HUES6 (cell line): ENCODE measurements around the gene MEI1.

Experiments used
- H3K27ac ChIP-seq: 2 replicates; pipeline ENCODE4 v1.7.0; 2013; ENCODE audit warnings: low read depth, mild to moderate bottlenecking, low read length, inconsistent platforms
- H3K27me3 ChIP-seq: 2 replicates; pipeline ENCODE4 v1.6.1; 2013; ENCODE audit warnings: low read length; ENCODE audit not compliant: control insufficient read depth, insufficient read depth
- H3K36me3 ChIP-seq: 2 replicates; pipeline ENCODE4 v1.6.1; 2013; ENCODE audit warnings: low read length; ENCODE audit not compliant: control insufficient read depth, insufficient read depth
- H3K4me1 ChIP-seq: 2 replicates; pipeline ENCODE4 v1.6.1; 2013; ENCODE audit warnings: low read length; ENCODE audit not compliant: control insufficient read depth, insufficient read depth
- H3K4me3 ChIP-seq: 2 replicates; pipeline ENCODE4 v1.5.1; 2013; ENCODE audit warnings: low read depth, low read length
- H3K9ac ChIP-seq: one replicate; pipeline ENCODE4 v1.6.1; 2013; ENCODE audit warnings: mild to moderate bottlenecking, low read length
- H3K9me3 ChIP-seq: 2 replicates; pipeline ENCODE4 v1.6.1; 2013; ENCODE audit warnings: low read depth, low read length; ENCODE audit not compliant: control insufficient read depth, insufficient read depth

The MEI1 gene

GRCh38 chr22:41699264-41700107, at the start of gene MEI1:
MEI1 (plus strand) TSS chr22:41699503; CDS start chr22:41699539, 36 bp downstream.
- H3K9ac ChIP-seq: no peak within 1 kb of the TSS
- H3K9me3 ChIP-seq: no peaks in the 10 kb centered on the region
- H3K4me1 ChIP-seq: peaks cover 13% of the 10 kb centered on the region
- no peak within 1 kb of the TSS for H3K27ac ChIP-seq
- H3K27me3 ChIP-seq: no peaks in the 10 kb centered on the region
- peaks cover 3% of the 10 kb centered on the region; the same call in 1 of the 2 replicates for H3K36me3 ChIP-seq
- no peak within 1 kb of the TSS for H3K4me3 ChIP-seq

DNA sequence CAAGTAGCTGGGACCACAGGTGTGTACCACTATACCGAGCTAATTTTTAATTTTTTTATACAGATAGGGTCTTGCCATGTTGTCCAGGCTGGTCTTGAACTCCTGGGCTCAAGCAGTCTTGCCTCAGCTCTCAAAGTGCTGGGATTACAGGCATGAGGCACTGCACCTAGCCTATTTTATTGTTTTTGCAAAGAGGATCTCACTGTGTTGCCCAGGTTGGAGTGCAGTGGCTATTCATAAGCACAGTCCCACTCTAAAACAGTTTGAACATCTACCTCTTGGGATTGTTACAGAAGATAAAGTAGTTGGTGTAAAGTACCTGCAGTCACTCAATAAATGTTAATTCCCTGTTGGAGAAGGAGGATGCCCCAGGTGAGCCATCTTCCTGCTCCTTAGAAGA, 49.1 kb upstream of the MEI1 start:
- peaks cover 98% of the 10 kb centered on the region for H3K36me3 ChIP-seq

GRCh38 chr22:41650821-41651220, 48.5 kb upstream of the MEI1 start:
- H3K27ac ChIP-seq: no peak overlapping the region

More for the DNA sequence above, 49.1 kb upstream of the MEI1 start:
- Histone ChIP-seq H3K4me1 (no peaks in the 10 kb centered on the region), H3K4me3 (no peak overlapping the region), H3K9ac (no peak overlapping the region), H3K27me3 (no peaks in the 10 kb centered on the region), H3K9me3 (no peaks in the 10 kb centered on the region), H3K27ac (no peak overlapping the region)

GRCh38 chr22:41654322-41654721, 45.0 kb upstream of the MEI1 start:
- no peaks in the 10 kb centered on the region for H3K4me1 ChIP-seq
- no peak overlapping the region for H3K27ac ChIP-seq
- H3K36me3 ChIP-seq: peaks cover 97% of the 10 kb centered on the region
- no peaks in the 10 kb centered on the region for H3K9me3 ChIP-seq
- no peaks in the 10 kb centered on the region for H3K27me3 ChIP-seq
- H3K4me3 ChIP-seq: no peak overlapping the region
- no peak overlapping the region for H3K9ac ChIP-seq

More at GRCh38 chr22:41650821-41651220, 48.5 kb upstream of the MEI1 start:
- H3K9ac ChIP-seq: no peak overlapping the region
- no peaks in the 10 kb centered on the region for H3K4me1 ChIP-seq
- H3K27me3 ChIP-seq: no peaks in the 10 kb centered on the region
- peaks cover 98% of the 10 kb centered on the region for H3K36me3 ChIP-seq
- H3K4me3 ChIP-seq: no peak overlapping the region
- no peaks in the 10 kb centered on the region for H3K9me3 ChIP-seq

GRCh38 chr22:41656556-41656955, 42.7 kb upstream of the MEI1 start:
- H3K27me3 ChIP-seq: no peaks in the 10 kb centered on the region

GRCh38 chr22:41657709-41658108, 41.6 kb upstream of the MEI1 start:
- no peak overlapping the region for H3K4me3 ChIP-seq
- no peaks in the 10 kb centered on the region for H3K9me3 ChIP-seq
- peaks cover 99% of the 10 kb centered on the region for H3K36me3 ChIP-seq
- no peak overlapping the region for H3K27ac ChIP-seq
- H3K4me1 ChIP-seq: no peaks in the 10 kb centered on the region
- no peak overlapping the region for H3K9ac ChIP-seq
- H3K27me3 ChIP-seq: no peaks in the 10 kb centered on the region

More at GRCh38 chr22:41656556-41656955, 42.7 kb upstream of the MEI1 start:
- H3K9me3 ChIP-seq: no peaks in the 10 kb centered on the region
- no peak overlapping the region for H3K27ac ChIP-seq
- H3K4me1 ChIP-seq: no peaks in the 10 kb centered on the region
- peaks cover 99% of the 10 kb centered on the region for H3K36me3 ChIP-seq
- H3K9ac ChIP-seq: no peak overlapping the region
- H3K4me3 ChIP-seq: no peak overlapping the region

GRCh38 chr22:41658869-41659268, 40.4 kb upstream of the MEI1 start:
- no peaks in the 10 kb centered on the region for H3K9me3 ChIP-seq
- H3K36me3 ChIP-seq: peaks cover 98% of the 10 kb centered on the region
- H3K27ac ChIP-seq: no peak overlapping the region
- no peaks in the 10 kb centered on the region for H3K4me1 ChIP-seq
- H3K27me3 ChIP-seq: no peaks in the 10 kb centered on the region
- no peak overlapping the region for H3K9ac ChIP-seq
- H3K4me3 ChIP-seq: no peak overlapping the region

DNA sequence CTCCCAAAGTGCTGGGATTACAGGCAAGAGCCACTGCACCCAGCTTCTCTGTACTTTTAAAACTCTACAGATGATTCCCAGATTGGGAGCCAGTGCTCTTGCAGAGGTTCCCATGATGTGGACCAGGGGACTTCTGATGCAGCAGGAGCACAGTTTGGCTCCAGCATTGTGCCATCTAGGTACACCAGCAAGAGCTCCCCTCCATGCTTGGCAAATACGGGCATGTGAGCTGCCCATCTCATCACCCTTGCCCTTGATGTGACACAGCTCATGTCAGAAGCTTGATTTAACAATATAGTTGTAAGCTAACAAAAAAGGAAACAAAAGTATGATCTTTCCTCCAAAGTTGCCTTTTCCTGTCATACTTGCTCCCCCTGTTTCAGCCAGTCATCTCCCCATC, 39.4 kb upstream of the MEI1 start:
- H3K36me3 ChIP-seq: peaks cover 98% of the 10 kb centered on the region
- H3K9ac ChIP-seq: no peak overlapping the region
- no peak overlapping the region for H3K4me3 ChIP-seq
- no peaks in the 10 kb centered on the region for H3K27me3 ChIP-seq
- H3K9me3 ChIP-seq: no peaks in the 10 kb centered on the region
- no peak overlapping the region for H3K27ac ChIP-seq
- no peaks in the 10 kb centered on the region for H3K4me1 ChIP-seq

DNA sequence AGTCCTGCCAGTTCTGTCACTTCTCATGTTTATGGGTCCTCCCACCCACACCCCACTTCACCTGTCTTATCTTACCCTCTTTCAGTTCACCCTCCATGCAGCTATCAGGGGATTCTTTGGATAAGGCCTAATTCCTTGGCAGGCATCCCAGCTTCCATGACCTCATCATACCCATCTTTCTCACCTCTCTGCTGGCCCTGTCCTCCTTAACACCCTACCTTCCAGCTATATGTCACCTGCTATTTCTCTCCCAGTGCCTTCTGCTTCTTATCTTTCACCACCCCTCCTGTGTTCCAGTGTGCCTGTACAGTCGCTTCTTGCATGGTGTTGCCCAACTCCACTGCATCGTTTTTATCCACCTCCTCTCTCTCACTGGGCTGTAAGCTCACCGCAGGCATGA, 38.9 kb upstream of the MEI1 start:
- no peaks in the 10 kb centered on the region for H3K9me3 ChIP-seq

GRCh38 chr22:41661088-41661487, 38.2 kb upstream of the MEI1 start:
- Histone ChIP-seq H3K9ac (no peak overlapping the region), H3K9me3 (no peaks in the 10 kb centered on the region), H3K27ac (no peak overlapping the region), H3K36me3 (peaks cover 89% of the 10 kb centered on the region), H3K4me1 (no peaks in the 10 kb centered on the region), H3K27me3 (no peaks in the 10 kb centered on the region), H3K4me3 (no peak overlapping the region)

More for the DNA sequence above, 38.9 kb upstream of the MEI1 start:
- Histone ChIP-seq H3K36me3 (peaks cover 96% of the 10 kb centered on the region), H3K27me3 (no peaks in the 10 kb centered on the region), H3K27ac (no peak overlapping the region), H3K9ac (no peak overlapping the region), H3K4me3 (no peak overlapping the region), H3K4me1 (no peaks in the 10 kb centered on the region)

DNA sequence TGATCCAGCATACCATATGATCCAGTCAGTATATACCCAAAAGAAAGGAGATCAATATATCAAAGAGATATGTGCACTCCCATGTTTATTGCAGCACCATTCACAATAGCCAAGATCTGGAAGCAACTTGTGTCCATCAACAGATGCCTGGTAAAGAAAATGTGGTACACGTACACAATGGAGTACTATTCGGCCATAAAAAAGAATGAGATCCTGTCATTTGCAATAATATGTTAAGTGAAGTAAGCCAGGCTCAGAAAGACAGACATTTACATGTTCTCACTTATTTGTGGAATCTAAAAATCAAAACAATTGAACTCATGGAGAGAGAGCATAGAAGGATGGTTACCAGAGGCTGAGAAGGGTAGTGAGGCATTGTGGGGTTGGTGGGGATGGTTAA, 37.6 kb upstream of the MEI1 start:
- H3K9ac ChIP-seq: no peak overlapping the region
- no peaks in the 10 kb centered on the region for H3K4me1 ChIP-seq
- no peaks in the 10 kb centered on the region for H3K9me3 ChIP-seq
- H3K27ac ChIP-seq: no peak overlapping the region
- peaks cover 84% of the 10 kb centered on the region for H3K36me3 ChIP-seq
- H3K27me3 ChIP-seq: no peaks in the 10 kb centered on the region
- no peak overlapping the region for H3K4me3 ChIP-seq
